OCI-M2 (cell line): Measurements from ENCODE around the gene SFT2D1.
"Not testable (repeated sequence)": the region's sequence is repeated elsewhere in the genome, so short reads cannot be mapped to it uniquely, and the experiment has no call there.

Source experiments
- DNase-seq: peaks from one replicate; lab custom pipeline; 2025; ENCODE audit not compliant: unreplicated experiment; lab: John Stamatoyannopoulos, UW

The SFT2D1 gene

DNA sequence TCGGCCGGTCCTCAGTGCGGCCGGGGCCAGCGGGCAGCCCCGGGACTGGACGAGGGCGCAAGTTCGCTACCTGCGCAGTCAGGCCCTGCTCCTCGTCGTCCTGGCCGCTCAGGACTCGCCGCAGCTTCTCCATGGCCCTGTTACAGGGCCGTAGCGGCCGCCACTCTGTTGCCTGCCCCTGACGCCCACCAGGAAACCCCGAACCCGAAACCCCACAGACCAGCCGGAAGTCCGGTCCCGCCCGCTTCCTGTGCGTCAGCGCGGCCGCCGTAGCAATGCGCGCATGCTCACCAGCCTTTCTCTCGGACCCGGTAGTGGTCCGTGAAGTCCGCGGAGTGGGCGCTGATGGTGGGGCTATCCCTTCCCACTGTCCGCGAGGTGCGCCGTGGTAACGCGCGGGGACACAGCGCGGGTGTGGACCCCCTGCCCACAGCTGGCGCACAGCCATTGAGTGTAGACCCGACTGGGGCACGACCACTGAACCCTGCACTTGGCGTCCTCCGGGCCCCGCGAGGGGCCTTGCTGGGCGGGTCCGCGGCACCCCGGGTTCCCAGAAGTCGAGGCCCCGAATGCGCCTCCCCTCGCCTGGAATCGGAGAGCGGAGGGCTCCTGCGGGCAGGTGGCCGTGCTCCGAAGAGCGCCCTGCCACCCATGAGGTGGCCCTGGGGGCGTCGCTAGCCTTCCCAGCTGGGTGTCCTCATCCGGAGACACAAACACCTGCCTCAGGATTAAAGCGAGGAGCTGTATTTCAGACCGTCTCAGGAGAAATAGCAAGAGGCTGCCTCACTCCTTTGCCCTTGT, at the start of gene SFT2D1:
Gene SFT2D1, minus strand, starts transcription at position 197 of the 801 bp plus-strand sequence. Its CDS starts 64 bp downstream, at position 133.
- DNase-seq: peak; percentile 55

DNA sequence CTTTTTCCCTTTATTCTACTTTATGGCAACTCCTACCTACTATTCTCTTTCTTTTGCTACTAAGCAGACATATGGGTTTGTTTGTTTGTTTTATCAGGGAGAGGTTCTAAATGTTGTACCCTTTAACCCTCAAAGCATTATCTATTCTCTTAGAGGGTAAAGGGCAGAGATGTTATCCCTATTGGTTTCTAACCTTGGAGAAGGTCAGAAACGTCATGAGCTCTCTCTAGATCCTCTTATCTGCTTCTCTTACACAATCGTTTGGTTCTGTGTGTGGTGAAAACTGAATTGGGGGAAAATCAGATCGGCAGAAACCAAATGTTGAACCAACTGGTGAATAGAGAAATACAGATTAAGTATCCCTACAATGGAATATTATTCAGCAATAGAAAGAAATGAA, 46.8 kb upstream of the SFT2D1 start:
- DNase-seq: no peak

DNA sequence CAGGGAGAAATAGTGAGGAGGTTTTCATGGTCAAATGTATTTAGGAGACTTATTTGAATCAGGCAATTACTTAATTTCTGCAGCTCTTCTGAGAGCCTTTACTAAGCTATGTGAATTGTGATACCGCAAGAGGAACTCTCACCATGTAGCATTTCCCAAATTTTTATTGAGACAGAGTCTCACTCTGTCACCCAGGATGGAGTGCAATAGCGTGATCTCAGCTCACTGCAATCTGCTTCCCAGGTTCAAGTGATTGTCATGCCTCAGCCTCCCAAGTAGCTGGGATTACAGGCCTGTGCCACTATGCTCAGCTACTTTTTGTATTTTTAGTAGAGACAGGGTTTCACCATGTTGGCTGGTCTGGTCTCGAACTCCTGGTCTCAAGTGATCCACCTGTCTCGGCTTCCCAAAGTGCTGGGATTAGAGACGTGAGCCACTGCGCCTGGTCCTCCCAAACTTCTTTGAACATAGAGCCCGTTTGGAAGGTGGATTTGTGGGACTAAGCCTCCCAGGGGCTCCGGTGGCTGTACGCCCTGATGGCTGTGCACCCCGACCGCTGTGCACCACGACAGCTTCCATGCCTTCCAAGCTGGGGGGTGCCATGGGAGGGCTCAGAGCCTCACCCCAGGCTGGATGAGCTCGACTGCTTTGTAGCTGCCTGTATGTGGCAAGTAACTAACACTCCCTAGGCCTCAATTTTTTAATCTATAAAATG, 46.1 kb upstream of the SFT2D1 start:
- no peak for DNase-seq

DNA sequence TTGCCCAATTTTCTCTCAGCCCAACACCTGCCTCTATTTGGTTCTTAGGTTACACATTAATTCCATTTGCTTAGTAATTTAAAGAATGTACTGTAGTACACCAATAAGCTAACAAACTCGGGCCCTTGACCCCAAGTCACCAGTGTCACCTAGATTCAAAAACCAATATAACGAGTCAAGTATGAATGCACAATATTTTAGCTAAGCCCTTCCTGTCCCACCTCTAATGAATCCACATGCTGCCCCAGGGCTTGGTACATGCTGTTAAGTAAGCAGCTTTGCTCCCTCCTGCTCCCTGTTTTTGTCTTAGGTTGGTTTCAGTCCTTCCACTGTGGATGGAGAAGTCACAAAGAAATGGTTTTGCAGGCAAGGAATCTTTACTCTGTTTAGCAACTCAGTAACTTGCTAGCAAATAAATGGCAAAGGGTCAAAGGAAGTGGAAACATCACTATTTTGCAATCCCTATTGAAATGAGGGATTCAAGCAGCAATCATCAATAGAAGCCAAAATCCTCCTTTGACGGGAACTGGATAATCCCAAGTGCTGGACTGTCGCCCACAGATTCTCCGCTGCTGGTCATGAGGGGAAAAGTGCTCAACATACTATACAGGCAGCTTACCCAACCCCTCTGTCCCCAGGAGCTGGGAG, 45.4 kb upstream of the SFT2D1 start:
- no peak for DNase-seq

DNA sequence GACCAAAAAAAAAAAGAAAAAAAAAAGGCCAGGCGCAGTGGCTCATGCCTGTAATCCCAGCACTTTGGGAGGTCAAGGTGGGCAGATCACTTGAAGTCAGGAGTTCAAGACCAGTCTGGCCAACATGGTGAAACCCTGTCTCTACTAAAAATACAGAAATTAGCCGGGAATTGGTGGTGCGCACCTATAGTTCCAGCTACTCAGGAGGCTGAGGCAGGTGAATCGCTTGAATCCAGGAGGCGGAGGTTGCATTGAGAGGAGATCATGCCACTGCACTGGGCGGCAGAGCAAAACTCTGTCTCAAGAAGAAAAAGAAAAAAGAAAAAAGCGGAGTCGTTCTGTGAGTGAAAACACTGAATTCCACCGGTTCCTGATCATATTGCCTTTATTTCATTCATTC, 44.8 kb upstream of the SFT2D1 start:
- DNase-seq: not testable (repeated sequence)

DNA sequence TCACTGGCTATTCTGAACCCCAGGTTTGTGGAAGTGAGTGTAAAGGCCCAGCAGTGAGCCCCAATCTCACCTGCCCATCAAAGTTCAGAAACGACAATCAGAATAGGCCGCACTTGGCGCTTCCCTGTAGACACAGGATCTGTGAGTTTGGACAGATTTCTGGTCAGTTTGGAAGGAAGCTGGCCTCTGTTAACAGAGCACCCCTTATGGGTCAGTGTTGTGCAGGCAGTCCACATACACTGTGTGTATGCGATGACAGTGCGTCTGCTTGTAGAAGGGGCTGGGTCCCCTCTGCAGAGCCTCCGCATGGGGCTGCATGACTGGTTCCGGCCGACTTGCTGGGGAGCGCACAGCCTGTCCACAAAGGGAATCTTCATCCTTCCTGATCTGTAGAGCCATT, 43.8 kb upstream of the SFT2D1 start:
- DNase-seq: no peak

DNA sequence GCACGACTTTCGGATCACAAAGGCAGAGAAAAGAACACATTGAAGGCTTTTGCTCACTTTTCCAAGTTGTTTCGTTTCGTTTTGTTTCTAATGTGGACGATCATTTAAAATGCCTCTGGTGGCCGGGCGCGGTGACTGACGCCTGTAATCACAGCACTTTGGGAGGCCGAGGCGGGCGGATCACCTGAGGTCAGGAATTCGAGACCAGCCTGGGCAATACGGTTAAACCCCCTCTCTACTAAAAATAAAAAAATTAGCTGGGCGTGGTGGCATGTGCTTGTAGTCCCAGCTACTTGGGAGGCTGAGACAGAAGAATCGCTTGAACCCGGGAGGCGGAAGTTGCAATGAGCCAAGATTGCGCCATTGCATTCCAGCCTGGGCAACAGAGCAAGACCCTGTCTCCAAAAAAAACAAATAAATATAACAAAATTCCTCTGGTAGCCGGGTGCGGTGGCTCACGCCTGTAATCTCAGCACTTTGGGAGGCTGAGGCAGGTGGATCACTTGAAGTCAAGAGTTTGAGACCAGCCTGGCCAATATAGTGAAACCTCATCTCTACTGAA, 41.5 kb upstream of the SFT2D1 start:
- DNase-seq: not testable (repeated sequence)

DNA sequence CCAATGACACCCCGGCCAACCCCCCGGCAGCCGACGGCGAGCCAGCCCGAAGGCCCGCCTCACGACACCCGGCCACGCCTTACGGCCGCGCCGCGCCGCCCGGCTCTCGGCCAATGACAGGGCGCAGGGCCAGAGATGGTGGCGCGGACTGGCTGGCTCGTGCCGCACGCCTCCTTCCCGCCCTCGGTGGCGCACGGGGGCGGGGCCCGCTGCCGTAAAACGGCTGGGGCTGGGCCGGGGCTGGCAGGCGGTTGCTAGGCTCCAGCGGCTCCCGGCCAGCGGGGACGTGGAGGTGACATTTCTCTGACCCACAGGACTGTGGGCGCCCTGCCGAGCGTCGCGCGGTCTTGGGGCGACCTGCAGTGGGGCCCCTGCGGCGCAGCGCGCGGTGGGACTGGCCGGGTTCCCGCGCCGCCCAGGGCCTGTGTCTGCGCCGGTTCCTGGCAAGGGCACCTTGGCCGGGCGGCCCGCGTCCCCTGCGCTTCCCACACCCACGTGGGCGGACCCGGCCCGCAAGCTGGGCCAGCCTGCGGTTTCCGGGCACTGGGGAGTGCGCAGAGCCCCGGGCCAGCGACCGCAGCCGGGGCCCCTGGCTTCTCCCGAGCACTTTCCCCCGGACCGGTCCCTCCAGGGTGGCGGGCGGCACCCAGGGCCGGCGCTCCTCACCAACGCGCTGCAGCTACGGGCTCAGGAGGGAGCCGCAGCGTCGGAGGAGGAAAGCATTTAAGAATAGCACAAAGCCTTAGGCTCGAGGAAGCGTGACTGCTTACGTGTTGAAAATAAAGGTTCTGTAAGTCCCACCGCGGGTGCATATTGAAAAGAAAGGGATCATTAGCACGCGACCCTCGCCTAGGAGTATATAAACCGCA, 40.8 kb upstream of the SFT2D1 start, which contains the start of gene MPC1:
Gene MPC1, minus strand, starts transcription at position 8 of the 869 bp plus-strand sequence. CDS start 64 bp downstream, outside the sequence.
- DNase-seq: peak; percentile 48

DNA sequence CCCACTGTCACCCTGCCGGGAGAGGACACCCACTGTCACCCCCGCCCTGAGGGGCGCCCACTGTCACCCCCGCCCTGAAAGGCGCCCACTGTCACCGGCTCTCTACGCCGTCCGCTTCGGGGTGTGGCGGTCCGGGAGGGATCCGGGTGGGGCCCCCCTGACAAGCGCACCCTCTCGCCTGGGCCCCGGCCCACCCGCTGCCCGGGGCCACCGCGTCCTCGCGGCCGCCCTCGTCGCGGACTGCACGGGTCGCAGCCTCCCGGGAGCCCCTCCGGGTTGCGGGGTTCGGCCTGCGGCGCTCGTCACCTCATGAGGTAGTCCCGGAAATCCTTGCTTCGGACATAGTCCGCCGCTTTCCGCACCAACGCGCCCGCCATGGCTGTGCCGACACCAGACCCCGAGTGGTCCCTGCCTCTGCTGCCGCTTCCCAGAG, 40.2 kb upstream of the SFT2D1 start:
- no peak for DNase-seq

DNA sequence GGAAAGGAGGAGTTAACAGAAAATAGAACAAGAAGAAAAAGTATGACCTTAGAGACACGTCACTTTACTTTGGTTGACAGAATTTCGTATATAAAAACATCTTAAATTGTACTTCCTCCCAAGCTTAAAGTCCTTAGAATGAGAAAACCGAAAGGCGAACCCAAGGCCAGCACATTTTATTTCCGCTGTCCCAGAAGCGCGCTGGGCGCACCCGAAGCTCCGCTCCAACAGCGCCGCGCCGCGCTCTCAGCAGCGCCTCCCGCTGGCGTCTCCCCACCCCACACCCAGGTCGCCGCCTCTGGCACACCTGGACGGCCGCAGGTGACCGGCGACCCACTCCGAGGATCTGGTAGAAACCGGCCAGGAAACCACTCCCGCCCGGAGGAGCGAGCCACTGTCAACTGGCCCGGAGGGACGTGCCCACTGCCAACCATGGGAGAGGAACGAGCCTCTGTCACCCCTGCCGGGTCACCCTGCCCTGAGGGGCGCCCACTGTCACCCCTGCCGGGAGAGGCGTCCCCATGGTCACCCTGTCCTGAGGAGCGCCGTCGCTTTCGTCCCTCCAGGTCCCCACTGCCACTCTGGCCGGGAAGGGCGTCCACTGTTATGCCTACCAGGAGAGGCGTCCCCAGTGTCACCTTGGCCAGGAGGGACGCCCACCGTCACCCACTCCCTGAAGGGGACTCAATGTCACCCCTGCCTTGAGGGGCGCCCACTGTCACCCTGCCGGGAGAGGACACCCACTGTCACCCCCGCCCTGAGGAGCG, 39.6 kb upstream of the SFT2D1 start:
- DNase-seq: no peak

DNA sequence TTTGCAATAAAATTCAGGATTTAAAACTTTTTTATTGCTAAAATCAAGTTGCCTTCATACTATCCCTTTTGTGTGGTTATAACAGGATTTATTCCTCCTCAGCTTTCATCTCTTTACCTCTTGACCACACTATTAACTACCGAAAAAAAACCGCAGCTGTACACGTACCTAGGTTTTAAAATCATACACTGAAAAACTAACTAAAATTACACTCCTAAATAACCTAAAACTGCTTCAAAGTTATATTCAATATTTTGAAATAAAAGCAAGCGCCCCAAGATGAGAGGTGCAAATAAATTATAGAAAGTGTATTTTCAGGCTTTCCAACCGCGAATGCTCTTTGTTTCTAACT, 39.0 kb upstream of the SFT2D1 start:
- no peak for DNase-seq

DNA sequence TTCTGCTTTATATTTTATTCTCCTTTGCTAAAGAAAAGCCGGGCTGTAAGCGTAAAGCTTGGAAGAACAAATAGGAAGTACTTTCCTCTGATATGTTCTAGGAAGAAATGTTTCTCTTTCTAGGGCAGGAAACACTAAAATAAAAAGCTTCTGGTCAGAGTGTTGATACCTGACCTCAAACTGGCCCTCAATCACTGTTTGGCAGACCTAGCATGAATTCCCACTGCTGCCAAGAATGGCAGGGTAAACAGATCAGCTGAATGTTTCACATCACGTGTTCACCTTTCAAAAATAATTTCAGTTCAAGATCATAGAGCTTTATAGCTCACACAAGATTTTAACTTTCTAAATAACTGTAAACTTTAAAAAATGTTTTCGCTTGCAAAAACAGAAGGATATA, 37.5 kb upstream of the SFT2D1 start:
- no peak for DNase-seq

DNA sequence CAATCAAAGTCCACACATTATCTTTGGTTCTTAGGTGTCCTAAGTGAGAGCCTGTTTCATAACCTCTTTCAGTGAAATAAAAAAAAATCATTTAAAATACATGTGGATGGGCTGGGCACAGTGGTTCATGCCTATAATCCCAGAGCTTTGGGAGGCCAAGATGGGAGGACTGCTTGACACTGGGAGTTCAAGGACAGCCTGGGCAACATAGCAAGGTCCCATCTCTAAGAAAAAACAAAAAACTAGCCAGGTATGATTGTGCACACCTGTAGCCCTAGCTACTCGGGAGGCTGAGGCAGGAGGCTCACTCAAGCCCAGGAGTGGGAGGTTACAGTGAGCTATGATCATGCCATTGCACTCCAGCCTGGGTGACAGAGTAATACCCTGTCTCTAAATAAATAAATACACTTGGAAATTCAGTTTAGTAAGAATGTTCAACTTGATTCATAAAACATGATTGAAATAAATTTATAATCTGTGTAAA, 36.8 kb upstream of the SFT2D1 start:
- no peak for DNase-seq

DNA sequence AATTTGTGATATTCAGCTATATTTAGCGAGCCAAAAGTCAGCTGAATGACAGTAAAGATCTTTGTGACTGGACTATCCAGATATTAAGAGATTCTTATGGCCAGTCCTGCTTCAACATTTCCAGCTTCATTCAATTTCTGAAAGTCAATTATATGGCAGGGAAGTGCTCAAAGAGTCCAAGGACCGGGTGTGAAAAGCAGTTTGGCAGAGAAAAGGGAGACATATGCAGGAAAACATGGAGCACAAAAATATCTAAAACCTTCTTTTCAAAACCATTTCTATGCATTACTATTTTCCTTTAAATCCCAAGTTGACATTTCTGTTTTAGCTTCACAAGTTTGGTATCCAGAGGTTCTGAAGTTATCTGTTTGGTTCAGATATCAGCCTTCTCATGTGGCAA, 35.4 kb upstream of the SFT2D1 start:
- DNase-seq: no peak

DNA sequence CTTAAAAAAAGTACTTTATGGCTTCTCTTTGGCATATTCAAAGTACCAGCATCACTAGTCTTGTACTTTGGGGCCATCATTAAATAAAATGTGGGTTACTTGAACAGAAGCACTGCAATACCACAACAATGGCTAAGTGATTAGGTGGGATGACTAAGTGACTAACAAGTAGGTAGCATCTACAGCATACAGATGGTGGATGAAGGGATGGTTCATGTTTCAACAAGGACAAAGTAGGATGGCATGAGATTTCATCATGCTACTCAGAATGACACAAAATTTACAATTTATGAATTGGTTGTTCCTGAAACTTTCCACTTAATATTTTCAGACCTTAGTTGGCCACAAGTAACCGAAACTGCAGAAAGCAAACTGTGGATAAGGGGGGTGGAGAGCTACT, 32.7 kb upstream of the SFT2D1 start:
- no peak for DNase-seq

DNA sequence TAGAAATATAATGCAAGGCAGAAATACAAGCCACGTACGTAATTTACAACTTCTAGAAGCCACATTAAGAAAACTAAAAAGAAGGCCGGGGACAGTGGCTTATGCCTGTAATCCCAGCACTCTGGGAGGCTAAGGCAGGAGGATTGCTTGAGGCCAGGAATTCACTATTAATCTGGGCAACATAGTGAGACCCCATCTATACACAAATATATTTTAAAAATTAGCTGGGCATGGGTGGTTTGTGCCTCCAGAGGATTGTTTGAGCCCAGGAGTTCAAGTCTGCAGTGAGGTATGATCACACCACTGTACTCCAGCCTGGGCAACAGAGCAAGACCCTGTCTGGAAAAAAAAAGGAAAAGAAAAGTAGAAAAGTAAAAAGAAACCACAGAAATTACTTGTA, 28.1 kb upstream of the SFT2D1 start:
- DNase-seq: no peak

DNA sequence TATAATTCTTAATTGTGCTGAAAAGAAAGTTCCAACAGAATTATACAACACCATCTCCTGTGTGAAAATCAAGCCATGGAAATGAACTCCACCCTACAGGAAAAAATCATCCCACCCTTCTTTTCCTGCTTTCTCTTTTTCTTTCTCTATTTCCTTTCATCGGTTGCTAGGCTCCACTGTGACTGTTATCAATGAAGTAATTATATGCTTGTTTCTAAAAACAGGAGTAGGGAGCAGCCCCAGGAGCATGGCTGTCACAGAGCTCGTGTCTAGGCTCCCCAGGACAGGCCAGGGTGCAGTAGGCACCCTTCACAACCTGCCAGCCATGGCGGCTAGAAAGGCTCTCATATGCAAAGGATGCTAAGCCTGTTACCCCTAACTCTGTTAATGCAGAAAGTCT, 27.4 kb upstream of the SFT2D1 start:
- DNase-seq: no peak

DNA sequence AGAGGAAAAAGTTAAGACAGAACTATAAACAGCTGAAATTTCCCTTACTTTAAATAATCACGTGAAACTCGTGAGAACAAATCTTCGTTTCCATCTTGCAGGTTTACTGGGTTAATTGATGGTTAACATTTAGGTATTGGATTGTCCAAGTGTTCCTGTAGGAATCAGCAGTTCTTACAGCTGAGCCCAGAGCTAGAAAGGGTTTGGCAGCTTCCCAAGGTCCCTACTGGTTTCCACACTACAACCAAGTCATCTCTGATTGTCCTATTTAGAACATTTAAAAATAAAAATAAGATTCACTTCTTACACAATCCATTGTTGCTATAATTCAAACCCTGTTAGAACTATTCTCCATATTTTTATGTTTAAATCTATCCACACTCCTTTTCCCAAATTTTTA, 24.6 kb upstream of the SFT2D1 start:
- no peak for DNase-seq

DNA sequence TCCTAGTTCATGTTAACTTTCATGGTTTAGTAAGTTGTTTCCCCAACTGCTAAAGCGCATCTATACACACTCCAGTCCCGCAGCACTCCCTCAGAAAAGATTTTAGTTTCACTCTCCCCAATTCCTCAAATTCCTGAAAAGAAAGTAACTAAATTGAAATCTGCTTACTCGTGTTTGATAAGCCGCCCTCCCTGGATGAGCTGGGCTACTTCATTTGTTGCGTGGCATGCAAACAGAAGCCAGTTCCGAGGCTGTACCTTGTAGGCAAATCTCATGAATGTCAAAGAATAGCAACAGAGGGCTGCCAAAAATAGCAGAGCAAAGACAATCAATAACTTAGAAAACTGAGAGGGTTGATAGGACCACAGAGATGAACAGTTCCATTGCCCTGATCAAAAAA, 23.5 kb upstream of the SFT2D1 start:
- no peak for DNase-seq

DNA sequence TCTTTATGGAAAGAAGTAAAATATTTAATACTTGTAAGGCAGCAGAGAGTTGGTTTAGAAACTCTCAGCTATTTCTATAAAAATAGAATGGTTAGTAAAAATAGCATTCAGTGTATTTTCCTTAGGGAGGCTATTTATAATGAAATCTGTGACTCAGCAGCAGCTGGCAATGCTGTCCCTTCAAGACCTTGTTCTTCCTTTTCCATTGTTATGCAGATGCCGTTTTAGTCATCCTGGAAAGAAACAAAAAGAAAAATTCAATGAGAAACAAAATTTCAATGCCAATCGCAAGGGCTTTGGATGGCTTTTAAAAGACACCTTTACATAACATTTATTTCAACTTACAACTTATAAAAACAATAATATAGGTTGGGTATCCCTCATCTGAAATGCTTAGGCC, 22.9 kb upstream of the SFT2D1 start:
- DNase-seq: no peak
